Heart right ventricle (tissue), 16 donors: ENCODE data around the gene GABRR1. TPM values are rescaled to one million over a fixed set of nuclear protein-coding genes. Genes with fewer than 3 reads are reported as not detected.

Experiments used
- ATAC-seq, 8 donors: fragments of 200-7000 bp; cut with Tn5 transposase; one replicate each; pipeline ENCODE4 v1.9.1; 2020; ENCODE audit warnings: mild to moderate bottlenecking in 8 of 8, moderate library complexity in 8 of 8, moderate number of reproducible peaks in 1 of 8
- DNase-seq, 2 donors: peaks; one replicate each; pipeline ENCODE4 v3.0.0-alpha.2; 2020
- H3K27ac ChIP-seq, 10 donors: fragments of 200-600 bp; sonication (generic) in 2 of 10; one replicate each; pipeline versions ENCODE4 v1.5.0 to v1.8.0; 2020 to 2022; ENCODE audit warnings: mild to moderate bottlenecking in 3 of 10
- H3K27me3 ChIP-seq, 7 donors: fragments of 200-600 bp; one replicate each; pipeline ENCODE4 v1.8.0; 2021 to 2022; ENCODE audit warnings: mild to moderate bottlenecking in 2 of 7
- H3K36me3 ChIP-seq, 9 donors: fragments of 200-600 bp; sonication (generic) in 1 of 9; one replicate each; pipeline versions ENCODE4 v1.5.0 to v1.8.0; 2020 to 2022; ENCODE audit warnings: mild to moderate bottlenecking in 2 of 9
- H3K4me1 ChIP-seq, 9 donors: fragments of 200-600 bp; sonication (generic) in 1 of 9; one replicate each; pipeline versions ENCODE4 v1.5.0 to v1.8.0; 2020 to 2022; ENCODE audit warnings: mild to moderate bottlenecking in 4 of 9
- H3K4me3 ChIP-seq, 10 donors: fragments of 200-600 bp; sonication (generic) in 2 of 10; one replicate each; pipeline versions ENCODE4 v1.5.0 to v1.8.0; 2020 to 2022; ENCODE audit warnings: mild to moderate bottlenecking in 7 of 10, moderate library complexity in 2 of 10
- H3K9me3 ChIP-seq, 11 donors: fragments of 200-600 bp in 10 of 11; sonication (generic) in 2 of 11; one replicate each; pipeline versions ENCODE4 v1.5.0 to v1.8.0; 2013 to 2022; ENCODE audit warnings: mild to moderate bottlenecking in 2 of 11, control low read depth in 1 of 11, moderate library complexity in 1 of 11
- WGBS, 2 donors: extraction: QIAGEN DNeasy Blood & Tissue Kit; methylation state at CpG; one replicate each; pipeline ENCODE4 v1.1.7; 2013; ENCODE audit warnings: inconsistent platforms in 1 of 2; 5-methylcytosine and 5-hydroxymethylcytosine counted together
- intact Hi-C, 10 donors: fragments of 100-400 bp; cut with DNase I; formaldehyde crosslinking; loops; one replicate each; pipeline versions ENCODE4 v1.11.1 to v1.14.2; 2022
- polyA plus RNA-seq, 2 donors: library from polyadenylated mRNA; stranded (reverse); fragments of 200-250 nt; gene quantifications; one replicate each; pipeline ENCODE4 v1.2.3, GENCODE V29; 2013
- total RNA-seq, 10 donors: library from RNA; stranded (reverse); fragmentation: NEBNext Ultra II Directional in 3 of 10; extraction: Animal tissue kit (Norgen Biotek cat#: 25700) in 3 of 10; gene quantifications; one replicate each; pipeline versions ENCODE4 v1.2.1 to v1.2.4, GENCODE V29; 2021 to 2023
- TF ChIP-seq, protein P1 (sequence below), 9 donors: fragments of 200-600 bp; sonication (generic) in 2 of 9; IDR thresholded peaks; one replicate each; pipeline versions ENCODE4 v1.5.0 to v1.8.0; 2021 to 2022; ENCODE audit warnings: antibody characterized with exemption in 9 of 9, mild to moderate bottlenecking in 5 of 9, moderate library complexity in 1 of 9
- donor health status: Arrhythmogenic right ventricular cardiomyopathy.
- donor health status: ischemic (EF 13 %, LVEDD 7.1; RV severe dilation, severe dysfunction).
- donor health status: healthy with polysubstance abuse.
- donor health status: DM: no; HTN: yes; CAD: no.
- donor health status: DM: no; HTN: no; CAD: no.
- donor health status: ischemic (EF 25% LVEDD 6.9; RV normal size, moderate dysfunction).
- donor health status: ischemic (EF 25% LVEDD 5.7; RV mildly dilated, moderate dysfunction).
- donor health status: healthy.
- donor health status: DM: yes; HTN: yes; CAD: no.
- donor health status: Ischemic cardiomyopathy.
- donor health status: ischemic (EF 35%, LVEDD 5.7; RV mildly dilated, moderate dysfunction).
- donor health status: nonischemic (EF 11% LVEDD 7.7; RV severe dilation, severe dysfunction).
- donor health status: DM: yes; HTN: yes; CAD: no.
- donor health status: PGD.
- donor health status: ischemic (EF 29% LVEDD 5.4; RV normal size, mild dysfunction).
- donor health status: nonischemic (EF 23%, LVEDD 6.1; RV moderate dilation, normal function).

GABRR1 gene
- total and polyA plus RNA-seq, 12 donors: 0.01 TPM; not detected in 11

DNA sequence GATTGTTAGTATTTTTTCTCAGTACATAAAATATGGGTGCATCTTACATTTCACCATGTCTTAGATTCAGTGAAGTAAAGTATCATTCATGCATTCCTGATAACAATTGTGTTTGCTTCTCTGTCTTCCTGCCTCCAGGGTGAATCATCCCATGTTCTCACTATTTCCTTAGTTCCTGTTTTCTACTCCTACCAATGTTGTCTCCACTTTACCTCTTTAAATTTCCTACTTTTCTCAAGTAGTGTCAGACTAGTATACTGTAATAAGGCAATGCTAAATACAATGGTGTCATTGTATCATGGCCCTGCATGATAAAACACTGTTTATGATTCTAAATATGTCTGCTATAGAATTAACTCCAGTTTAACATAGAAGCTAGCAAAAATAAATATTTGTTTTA, 37.4 kb upstream of the GABRR1 start:
- no peaks in the 10 kb centered on the region for H3K36me3 ChIP-seq
- no peaks in the 10 kb centered on the region for H3K9me3 ChIP-seq
- no peak overlapping the region for H3K4me3 ChIP-seq
- DNase-seq (no peak), ATAC-seq (no peak)
- H3K4me1 ChIP-seq: no peaks in the 10 kb centered on the region
- intact Hi-C loops: no loop called here
- no peak overlapping the region for H3K27ac ChIP-seq
- no peaks in the 10 kb centered on the region for H3K27me3 ChIP-seq
- TF ChIP-seq, protein P1, sequence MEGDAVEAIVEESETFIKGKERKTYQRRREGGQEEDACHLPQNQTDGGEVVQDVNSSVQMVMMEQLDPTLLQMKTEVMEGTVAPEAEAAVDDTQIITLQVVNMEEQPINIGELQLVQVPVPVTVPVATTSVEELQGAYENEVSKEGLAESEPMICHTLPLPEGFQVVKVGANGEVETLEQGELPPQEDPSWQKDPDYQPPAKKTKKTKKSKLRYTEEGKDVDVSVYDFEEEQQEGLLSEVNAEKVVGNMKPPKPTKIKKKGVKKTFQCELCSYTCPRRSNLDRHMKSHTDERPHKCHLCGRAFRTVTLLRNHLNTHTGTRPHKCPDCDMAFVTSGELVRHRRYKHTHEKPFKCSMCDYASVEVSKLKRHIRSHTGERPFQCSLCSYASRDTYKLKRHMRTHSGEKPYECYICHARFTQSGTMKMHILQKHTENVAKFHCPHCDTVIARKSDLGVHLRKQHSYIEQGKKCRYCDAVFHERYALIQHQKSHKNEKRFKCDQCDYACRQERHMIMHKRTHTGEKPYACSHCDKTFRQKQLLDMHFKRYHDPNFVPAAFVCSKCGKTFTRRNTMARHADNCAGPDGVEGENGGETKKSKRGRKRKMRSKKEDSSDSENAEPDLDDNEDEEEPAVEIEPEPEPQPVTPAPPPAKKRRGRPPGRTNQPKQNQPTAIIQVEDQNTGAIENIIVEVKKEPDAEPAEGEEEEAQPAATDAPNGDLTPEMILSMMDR (IDR thresholded peaks at IDR 0.05): no peak

DNA sequence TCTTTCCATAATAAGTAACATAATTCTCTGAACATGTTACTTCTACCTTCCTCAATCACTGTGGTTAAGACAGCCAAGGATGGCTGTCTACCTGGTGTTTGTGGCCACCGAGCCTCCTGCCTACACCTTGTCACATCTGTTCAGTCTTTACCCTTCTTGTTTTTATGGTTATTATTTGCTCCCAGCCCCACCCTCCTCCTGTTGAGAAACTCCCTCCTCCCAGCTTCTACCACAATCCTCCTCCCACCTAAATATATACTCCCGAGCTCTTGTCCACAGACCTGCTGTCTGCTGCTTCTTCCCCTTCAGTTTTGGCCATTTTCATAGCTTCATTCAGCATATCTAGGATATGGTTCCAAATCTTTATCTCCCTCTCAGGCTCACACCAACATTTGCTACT, 35.7 kb upstream of the GABRR1 start:
- TF ChIP-seq, protein P1 (IDR thresholded peaks at IDR 0.05): no peak
- Histone ChIP-seq H3K9me3 (no peaks in the 10 kb centered on the region), H3K27me3 (no peaks in the 10 kb centered on the region), H3K36me3 (no peaks in the 10 kb centered on the region), H3K27ac (no peak overlapping the region), H3K4me3 (no peak overlapping the region), H3K4me1 (no peaks in the 10 kb centered on the region)
- no peak for ATAC-seq
- intact Hi-C loops: no loop called here
- 79 to 91% methylated on average over 2 of the region's 2 CpGs for WGBS, 2 donors
- DNase-seq: no peak

DNA sequence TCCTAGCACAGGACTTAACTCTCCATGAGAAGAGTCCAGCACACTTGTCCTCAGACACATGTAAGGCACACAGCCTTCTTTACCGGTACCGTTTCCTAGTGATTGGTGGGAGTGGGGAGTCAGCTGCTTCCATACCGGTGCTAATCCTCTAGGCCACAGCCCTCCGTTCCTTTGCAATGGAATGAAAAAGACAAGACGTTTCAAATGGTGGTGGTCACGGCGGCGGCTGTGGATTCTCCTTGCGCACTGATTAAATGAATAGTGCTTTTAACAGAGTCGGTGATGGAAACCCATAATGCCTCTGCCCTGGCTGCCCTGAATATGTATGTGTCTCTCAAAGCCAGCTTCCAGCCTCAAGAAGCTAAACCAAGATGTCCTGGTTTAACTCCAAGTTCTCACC, 34.8 kb upstream of the GABRR1 start:
- intact Hi-C loops: no loop called here
- H3K4me1 ChIP-seq: no peaks in the 10 kb centered on the region
- DNase-seq: no peak
- no peak for ATAC-seq
- no peak overlapping the region for H3K27ac ChIP-seq
- H3K4me3 ChIP-seq: no peak overlapping the region
- H3K27me3 ChIP-seq: no peaks in the 10 kb centered on the region
- TF ChIP-seq, protein P1 (IDR thresholded peaks at IDR 0.05): no peak
- no peaks in the 10 kb centered on the region for H3K9me3 ChIP-seq
- H3K36me3 ChIP-seq: no peaks in the 10 kb centered on the region
- WGBS, 2 donors: 94 to 97% methylated on average over 10 of the region's 10 CpGs

DNA sequence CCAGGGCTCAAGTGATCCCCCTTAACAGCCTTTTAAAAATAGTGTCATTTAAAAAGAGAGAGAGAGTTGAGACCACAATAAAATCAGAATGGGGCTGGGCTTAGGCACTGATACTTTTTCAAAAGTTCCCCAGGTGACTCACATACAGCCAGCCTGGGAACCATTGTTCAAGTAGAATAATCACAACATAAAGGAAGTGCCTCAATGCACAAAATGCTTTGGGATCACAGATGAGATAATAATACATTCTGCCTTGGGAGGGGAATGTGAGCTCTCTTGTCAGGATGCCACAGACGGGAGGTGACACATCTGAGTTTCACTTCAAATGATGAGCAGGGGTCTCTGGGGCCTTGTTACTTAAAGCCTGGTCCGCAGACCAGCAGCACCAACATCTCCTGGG, 34.0 kb upstream of the GABRR1 start:
- WGBS, 2 donors: 77 to 88% methylated on average over 2 of the region's 2 CpGs
- Histone ChIP-seq H3K27ac (no peak overlapping the region), H3K9me3 (no peaks in the 10 kb centered on the region), H3K27me3 (no peaks in the 10 kb centered on the region), H3K36me3 (no peaks in the 10 kb centered on the region), H3K4me3 (no peak overlapping the region), H3K4me1 (no peaks in the 10 kb centered on the region)
- peak in 1 of 8 donors; percentile 45 for ATAC-seq
- TF ChIP-seq, protein P1 (IDR thresholded peaks at IDR 0.05): no peak
- DNase-seq: no peak
- intact Hi-C loops: no loop called here

DNA sequence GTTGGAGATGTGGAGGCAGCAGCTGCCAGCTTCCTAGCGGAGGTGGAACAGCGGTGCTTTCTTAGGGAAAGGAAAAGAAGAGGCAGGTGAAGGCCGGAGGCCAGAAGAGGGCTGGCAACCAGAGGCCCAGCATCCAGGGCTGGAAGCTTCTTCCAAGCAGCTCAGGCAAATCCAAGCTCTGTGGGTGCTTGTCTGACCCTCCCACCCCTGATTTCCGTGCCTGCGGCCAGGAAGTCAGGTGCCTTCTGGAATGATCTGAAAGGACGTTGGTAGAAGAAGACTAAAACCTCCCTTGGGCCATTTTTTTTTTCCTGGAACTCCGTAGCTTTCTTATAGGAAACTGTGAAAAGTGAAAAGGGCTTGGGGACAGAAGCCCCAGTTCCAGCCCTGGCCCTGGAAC, 33.1 kb upstream of the GABRR1 start:
- no peaks in the 10 kb centered on the region for H3K4me1 ChIP-seq
- TF ChIP-seq, protein P1 (IDR thresholded peaks at IDR 0.05): no peak
- ATAC-seq (no peak), DNase-seq (no peak)
- H3K4me3 ChIP-seq: no peak overlapping the region
- intact Hi-C loops: no loop called here
- no peaks in the 10 kb centered on the region for H3K36me3 ChIP-seq
- no peaks in the 10 kb centered on the region for H3K9me3 ChIP-seq
- WGBS, 2 donors: 75 to 82% methylated on average over 7 of the region's 7 CpGs
- H3K27me3 ChIP-seq: no peaks in the 10 kb centered on the region
- H3K27ac ChIP-seq: no peak overlapping the region
